GM18526 (cell line): Measurements from ENCODE around the gene SYNGR2.

ENCODE experiments used
- POLR2A ChIP-seq: IDR thresholded peaks from 3 replicates; pipeline ENCODE4 v1.6.1; 2011; ENCODE audit not compliant: insufficient read length; ENCODE audit errors: extremely low read depth

SYNGR2 gene

DNA sequence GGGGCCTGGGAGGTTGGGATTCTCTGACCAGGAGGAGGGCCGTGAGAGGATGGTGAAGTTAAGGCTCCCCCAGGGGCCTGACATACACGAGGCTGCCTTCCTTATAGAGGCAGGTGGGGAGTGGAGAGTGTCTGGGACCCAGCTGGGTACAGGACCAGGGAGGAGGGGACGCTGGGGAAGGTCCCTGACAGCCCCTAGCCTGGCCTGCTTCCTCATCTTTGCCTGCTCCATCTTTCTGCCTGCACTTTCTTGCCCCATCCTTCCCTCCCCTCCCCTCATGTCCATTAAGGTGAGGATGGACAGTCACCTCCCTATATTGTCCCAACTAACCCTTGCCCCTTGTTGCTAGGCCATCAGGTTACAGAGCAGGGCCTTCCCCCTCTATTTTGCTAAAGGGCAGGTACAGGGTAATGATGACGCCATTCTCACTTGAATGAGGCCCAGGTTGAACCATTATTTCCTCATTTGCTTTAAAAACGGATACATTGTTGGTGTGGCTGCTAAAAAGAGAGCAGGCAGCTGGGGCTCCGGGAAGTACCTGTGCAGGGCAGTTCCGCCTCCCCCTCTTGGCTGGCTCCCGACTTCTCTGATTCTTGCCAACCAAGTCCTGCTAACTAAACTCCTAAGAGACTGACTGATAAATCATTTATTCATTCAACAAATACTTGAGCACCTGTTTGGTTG lies 20.9 kb upstream of the SYNGR2 start:
- TF ChIP-seq POLR2A = peak; percentile 35

- TF ChIP-seq POLR2A = no peak
These were observed 19.9 kb upstream of the SYNGR2 start for GRCh38 chr17:78148286-78149016.

GRCh38 chr17:78151514-78152008 lies 16.8 kb upstream of the SYNGR2 start:
- no peak for TF ChIP-seq POLR2A

- TF ChIP-seq POLR2A = peak; percentile 44
These were observed 13.2 kb upstream of the SYNGR2 start for GRCh38 chr17:78154903-78155811.

DNA sequence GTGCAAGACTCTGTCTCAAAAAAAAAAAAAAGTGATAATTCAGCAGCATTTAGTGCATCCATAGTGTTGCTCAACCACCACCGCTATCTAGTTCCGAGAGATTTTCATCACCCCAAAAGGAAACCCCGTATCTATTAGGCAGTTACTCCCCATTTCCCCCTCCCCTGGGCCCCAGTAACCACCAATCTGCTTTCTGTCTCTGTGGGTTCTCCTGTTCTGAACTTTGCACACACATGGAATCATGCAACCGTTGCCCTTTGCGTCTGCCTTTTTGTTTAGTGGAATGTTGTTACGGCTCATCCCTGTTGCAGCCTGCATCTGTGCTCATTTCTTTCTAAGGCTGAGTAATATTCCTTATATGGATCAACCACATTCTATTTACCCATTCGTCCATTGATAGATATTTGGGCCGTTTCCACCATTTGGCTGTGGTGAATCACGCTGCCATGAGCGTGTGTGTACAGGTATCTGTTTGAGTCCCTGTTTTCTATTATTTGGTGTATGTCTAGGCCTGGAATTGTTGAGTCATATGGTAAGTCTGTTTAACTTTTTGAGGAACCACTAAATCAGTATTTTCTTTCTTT lies 8.7 kb upstream of the SYNGR2 start:
- TF ChIP-seq POLR2A = no peak

DNA sequence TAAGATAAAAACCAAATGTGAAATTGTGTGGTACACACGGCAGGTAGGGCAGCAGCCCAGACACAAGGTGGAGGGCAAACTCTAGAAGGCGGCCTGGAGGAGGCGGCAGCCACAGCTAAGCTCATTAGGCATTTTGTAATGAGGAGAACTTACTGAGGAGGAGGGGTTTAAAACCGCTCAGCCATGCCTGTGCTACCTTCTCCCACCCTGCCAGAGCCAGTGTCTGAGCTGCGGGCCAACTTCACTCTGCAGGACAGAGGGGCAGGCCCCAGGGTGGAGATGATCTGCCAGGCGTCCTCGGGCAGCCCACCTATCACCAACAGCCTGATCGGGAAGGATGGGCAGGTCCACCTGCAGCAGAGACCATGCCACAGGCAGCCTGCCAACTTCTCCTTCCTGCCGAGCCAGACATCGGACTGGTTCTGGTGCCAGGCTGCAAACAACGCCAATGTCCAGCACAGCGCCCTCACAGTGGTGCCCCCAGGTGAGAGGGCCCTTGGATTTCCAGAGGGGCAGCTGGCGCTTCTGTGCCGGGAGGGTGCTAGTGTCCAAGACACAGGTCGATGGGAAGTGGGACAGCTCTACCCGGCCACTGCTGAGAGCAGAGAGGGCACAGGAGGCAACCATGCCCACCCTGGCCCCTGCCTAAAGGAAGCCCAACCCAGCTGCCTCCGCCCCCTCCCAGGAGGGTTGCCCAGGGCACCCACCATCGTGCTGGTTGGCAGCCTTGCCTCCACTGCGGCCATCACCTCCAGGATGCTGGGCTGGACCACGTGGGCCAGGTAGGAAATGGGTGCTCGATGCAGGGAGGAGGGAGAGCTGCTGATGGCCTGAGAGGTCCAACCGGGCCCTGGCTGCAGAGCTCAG lies 4.3 kb upstream of the SYNGR2 start:
- TF ChIP-seq POLR2A = no peak

GRCh38 chr17:78164748-78165607 lies 3.4 kb upstream of the SYNGR2 start:
- no peak for TF ChIP-seq POLR2A

DNA sequence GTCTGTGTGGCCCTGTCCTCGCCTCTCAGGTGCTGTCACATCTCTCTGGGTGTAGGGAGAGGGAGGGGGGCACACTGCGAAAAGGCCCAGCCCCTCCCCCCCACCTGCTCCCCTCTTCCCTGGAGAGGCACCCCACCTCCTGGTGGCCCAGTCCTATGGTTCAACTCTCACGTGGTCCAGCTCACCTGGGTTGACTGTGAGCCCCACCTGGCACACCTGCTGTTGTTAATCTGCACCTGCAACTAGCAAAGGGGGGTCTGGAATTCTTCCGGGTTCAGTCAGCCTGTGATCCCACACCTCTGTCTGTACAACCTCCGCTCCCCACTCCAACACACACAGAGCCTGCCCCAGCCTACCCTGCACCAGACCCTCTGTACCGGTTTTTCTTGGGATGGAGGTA lies 2.0 kb upstream of the SYNGR2 start:
- TF ChIP-seq POLR2A = no peak

GRCh38 chr17:78168903-78169793 lies 767 bp downstream of the SYNGR2 start:
- TF ChIP-seq POLR2A = peak; percentile 21

- TF ChIP-seq POLR2A = peak; percentile 9
These were observed 2.6 kb downstream of the SYNGR2 start for GRCh38 chr17:78170692-78171590.
